ENCODE data around the gene HEATR5A. TPM values are rescaled to one million over a fixed set of nuclear protein-coding genes. Genes with fewer than 3 reads are reported as not detected.
"Not testable (repeated sequence)": the region's sequence is repeated elsewhere in the genome, so short reads cannot be mapped to it uniquely, and the experiment has no call there.

HEATR5A gene
- total and polyA plus RNA-seq, 11 donors = 22.4 to 57.6 (median 45.5) TPM

DNA sequence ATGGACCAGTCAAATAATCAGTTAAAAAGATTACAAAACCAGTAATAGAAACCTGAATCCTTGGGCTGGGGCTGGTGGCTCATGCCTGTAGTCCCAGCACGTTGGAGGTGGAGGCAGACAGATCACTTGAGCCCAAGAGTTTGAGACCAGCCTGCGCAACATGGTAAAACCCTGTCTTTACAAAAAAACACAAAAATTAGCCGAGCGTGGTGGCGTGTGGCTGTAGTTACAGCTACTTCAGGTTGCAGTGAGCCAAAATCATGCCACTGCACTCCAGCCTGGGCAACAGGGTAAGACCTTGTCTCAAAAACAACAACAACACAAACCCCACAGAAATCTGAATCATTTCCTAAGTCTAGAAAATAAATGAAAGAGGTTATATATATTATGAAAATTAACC is 100.6 kb downstream of the HEATR5A start:
- ATAC-seq (no peak), DNase-seq (no peak)
- H3K9me3 ChIP-seq = no peaks in the 10 kb centered on the region
- H3K36me3 ChIP-seq = peaks cover 0 to 91% (median 80%) of the 10 kb centered on the region in 9 donors
- intact Hi-C loops (cut with DNase I) = loop anchor here in 4 of 10 donors (5.0 to 10.0 kb wide), 2 partner anchors 112 to 115 kb away; partner anchors contain the start of gene HECTD1 (in 4 of the 4)
- no peaks in the 10 kb centered on the region for H3K27me3 ChIP-seq
- H3K4me3 ChIP-seq = no peak overlapping the region
- peaks cover 0 to 11% (median 2%) of the 10 kb centered on the region in 12 donors for H3K4me1 ChIP-seq
- 94 to 99% (median 97%) methylated on average over 5 of the region's 5 CpGs for WGBS, 4 donors
- H3K27ac ChIP-seq = peak overlapping the region in 2 of 12 donors; percentile 18 to 30
- TF ChIP-seq CTCF (IDR thresholded peaks at IDR 0.05) (no peak), POLR2A (IDR thresholded peaks at IDR 0.05) (no peak)

DNA sequence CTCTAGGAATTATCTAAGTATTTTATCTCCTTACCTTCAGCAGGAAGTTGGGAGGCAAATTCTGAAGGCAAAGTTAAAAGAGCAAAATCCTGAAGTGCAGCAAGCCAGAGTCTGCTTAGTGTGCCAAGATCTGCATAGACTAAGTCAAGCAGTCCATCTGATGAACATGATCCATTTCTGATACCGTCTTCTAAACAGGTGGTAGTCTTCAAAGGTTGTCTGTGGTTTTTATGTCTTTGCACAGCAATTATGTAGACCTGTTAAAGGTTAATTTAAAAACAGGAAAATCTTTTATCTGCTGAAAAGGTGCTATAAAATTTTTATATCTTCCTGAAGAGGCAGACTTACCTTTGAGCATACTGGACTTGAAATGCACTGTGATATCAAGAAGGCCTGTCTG is 107.4 kb downstream of the HEATR5A start:
- Histone ChIP-seq H3K27me3 (no peaks in the 10 kb centered on the region), H3K27ac (no peak overlapping the region), H3K4me3 (no peak overlapping the region), H3K4me1 (no peaks in the 10 kb centered on the region), H3K36me3 (peaks cover 0 to 100% (median 83%) of the 10 kb centered on the region in 9 donors), H3K9me3 (no peaks in the 10 kb centered on the region)
- WGBS, 4 donors = 96 to 100% (median 97%) methylated on average over 1 of the region's 1 CpG
- no peak for ATAC-seq
- intact Hi-C loops (cut with DNase I) = no loop called here
- DNase-seq = no peak
- no peak for TF ChIP-seq CTCF (IDR thresholded peaks at IDR 0.05)
- no peak for TF ChIP-seq POLR2A (IDR thresholded peaks at IDR 0.05)

- H3K27ac ChIP-seq; intact Hi-C loops (cut with DNase I); H3K27me3 ChIP-seq; ATAC-seq; H3K9me3 ChIP-seq; H3K4me3 ChIP-seq; DNase-seq; H3K4me1 ChIP-seq: not testable (repeated sequence)
- WGBS, 4 donors = 96 to 99% (median 97%) methylated on average over 6 of the region's 6 CpGs
- H3K36me3 ChIP-seq = peaks cover 0 to 100% (median 83%) of the 10 kb centered on the region in 9 donors
Measured at GRCh38 chr14:31312370-31312769, 108.0 kb downstream of the HEATR5A start.

- WGBS, 4 donors = 92 to 96% (median 96%) methylated on average over 3 of the region's 3 CpGs
- H3K4me3 ChIP-seq = no peak overlapping the region
- H3K27me3 ChIP-seq = no peaks in the 10 kb centered on the region
- ATAC-seq (no peak), DNase-seq (no peak)
- peaks cover 0 to 100% (median 85%) of the 10 kb centered on the region in 9 donors for H3K36me3 ChIP-seq
- H3K27ac ChIP-seq = no peak overlapping the region
- no peaks in the 10 kb centered on the region for H3K9me3 ChIP-seq
- no peaks in the 10 kb centered on the region for H3K4me1 ChIP-seq
- TF ChIP-seq POLR2A (IDR thresholded peaks at IDR 0.05) (no peak), CTCF (IDR thresholded peaks at IDR 0.05) (no peak)
- intact Hi-C loops (cut with DNase I) = no loop called here
Measured at GRCh38 chr14:31307618-31308017, 112.7 kb downstream of the HEATR5A start.

DNA sequence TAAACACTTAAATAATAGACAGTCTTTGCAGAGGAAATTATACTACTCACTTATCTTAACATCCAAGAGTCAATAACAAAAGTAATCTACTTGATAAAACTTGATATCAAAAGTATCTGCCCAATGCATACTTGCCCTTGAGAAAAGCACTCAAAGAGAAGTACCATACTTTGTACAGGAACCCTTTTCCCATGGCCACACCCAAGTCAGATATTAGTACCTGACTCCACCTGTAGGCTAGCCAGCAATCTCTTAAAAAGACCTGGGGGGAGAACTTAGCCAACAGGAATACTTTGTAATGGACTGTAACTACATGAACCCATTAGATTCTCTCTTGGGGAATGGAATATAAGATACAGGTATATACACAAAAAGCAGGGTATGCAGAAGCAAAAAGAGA is 113.2 kb downstream of the HEATR5A start:
- Histone ChIP-seq H3K27ac (no peak overlapping the region), H3K9me3 (no peaks in the 10 kb centered on the region), H3K4me1 (no peaks in the 10 kb centered on the region), H3K4me3 (no peak overlapping the region), H3K36me3 (peaks cover 0 to 99% (median 85%) of the 10 kb centered on the region in 9 donors), H3K27me3 (no peaks in the 10 kb centered on the region)
- ATAC-seq (no peak), DNase-seq (no peak)
- intact Hi-C loops (cut with DNase I) = no loop called here
- TF ChIP-seq CTCF (IDR thresholded peaks at IDR 0.05) (no peak), POLR2A (IDR thresholded peaks at IDR 0.05) (no peak)
